Measurements from ENCODE around the gene MAP4K2. TPM values are rescaled to one million over a fixed set of nuclear protein-coding genes. Genes with fewer than 3 reads are reported as not detected.

The MAP4K2 gene
- total and polyA plus RNA-seq, 8 donors, result 6.1 to 24.0 (median 7.7) TPM

- no peak for FAIRE-seq
- WGBS, 2 donors, result 82 to 83% methylated on average over 11 of the region's 11 CpGs
- TF ChIP-seq CTCF (IDR thresholded peaks at IDR 0.05), result no peak
- Histone ChIP-seq H3K36me3 (no peaks in the 10 kb centered on the region), H3K4me1 (no peaks in the 10 kb centered on the region), H3K4me3 (no peak overlapping the region), H3K27ac (no peak overlapping the region), H3K27me3 (no peaks in the 10 kb centered on the region), H3K9me3 (no peaks in the 10 kb centered on the region)
- intact Hi-C loops (cut with DNase I), result loop anchor here in 1 of 3 donors (10.0 kb wide), 1 partner anchor 101 kb away; no protein-coding TSS in a partner anchor
- peak in 2 of 6 donors; percentile 8 to 26 for DNase-seq
- no peak for ATAC-seq
Measured at GRCh38 chr11:64793271-64794160, 9.5 kb downstream of the MAP4K2 start.

- no peak for FAIRE-seq
- Histone ChIP-seq H3K36me3 (no peaks in the 10 kb centered on the region), H3K4me3 (no peak overlapping the region), H3K4me1 (no peaks in the 10 kb centered on the region), H3K27me3 (no peaks in the 10 kb centered on the region), H3K9me3 (no peaks in the 10 kb centered on the region), H3K27ac (no peak overlapping the region)
- WGBS, 2 donors, result 96 to 97% methylated on average over 4 of the region's 4 CpGs
- no peak for ATAC-seq
- intact Hi-C loops (cut with DNase I), result loop anchor here in 1 of 3 donors (10.0 kb wide), 1 partner anchor 102 kb away; no protein-coding TSS in a partner anchor
- peak in 1 of 6 donors; percentile 7 for DNase-seq
- TF ChIP-seq CTCF (IDR thresholded peaks at IDR 0.05), result no peak
Measured at GRCh38 chr11:64792482-64792881, 10.5 kb downstream of the MAP4K2 start.

GRCh38 chr11:64791781-64792291 lies 11.2 kb downstream of the MAP4K2 start:
- no peak for ATAC-seq
- no peak for FAIRE-seq
- intact Hi-C loops (cut with DNase I), result loop anchor here in 1 of 3 donors (10.0 kb wide), 1 partner anchor 103 kb away; no protein-coding TSS in a partner anchor
- Histone ChIP-seq H3K4me1 (no peaks in the 10 kb centered on the region), H3K27me3 (no peaks in the 10 kb centered on the region), H3K9me3 (no peaks in the 10 kb centered on the region), H3K27ac (no peak overlapping the region), H3K4me3 (no peak overlapping the region), H3K36me3 (no peaks in the 10 kb centered on the region)
- DNase-seq, result peak in 2 of 6 donors; percentile 35 to 70
- TF ChIP-seq CTCF (IDR thresholded peaks at IDR 0.05), result no peak
- WGBS, 2 donors, result 89 to 92% methylated on average over 14 of the region's 14 CpGs

GRCh38 chr11:64790205-64791095 lies 12.6 kb downstream of the MAP4K2 start:
- TF ChIP-seq CTCF (IDR thresholded peaks at IDR 0.05), result no peak
- Histone ChIP-seq H3K9me3 (no peaks in the 10 kb centered on the region), H3K27me3 (no peaks in the 10 kb centered on the region), H3K4me1 (no peaks in the 10 kb centered on the region), H3K36me3 (no peaks in the 10 kb centered on the region), H3K4me3 (no peak overlapping the region), H3K27ac (no peak overlapping the region)
- WGBS, 2 donors, result 86 to 90% methylated on average over 25 of the region's 25 CpGs
- peak in 2 of 6 donors; percentile 23 to 50 for DNase-seq
- ATAC-seq, result no peak
- no peak for FAIRE-seq
- intact Hi-C loops (cut with DNase I), result loop anchor here in 1 of 3 donors (10.0 kb wide), 1 partner anchor 104 kb away; no protein-coding TSS in a partner anchor

Data from pancreas (tissue), 10 donors.